ENCODE measurements around the gene IMPA2.

The IMPA2 gene

GRCh38 chr18:12031181-12031580, 49.9 kb downstream of the IMPA2 start:
- TF ChIP-seq CTCF (IDR thresholded peaks at IDR 0.05; ENCODE audit: low read depth, low read length): no peak

GRCh38 chr18:12031846-12032245, 50.5 kb downstream of the IMPA2 start:
- no peak overlapping the region for H3K4me3 ChIP-seq (ENCODE audit: low read depth, low read length)
- TF ChIP-seq CTCF (IDR thresholded peaks at IDR 0.05; ENCODE audit: low read depth, low read length): no peak

More at GRCh38 chr18:12031181-12031580, 49.9 kb downstream of the IMPA2 start:
- no peak overlapping the region for H3K4me3 ChIP-seq (ENCODE audit: low read depth, low read length)

GRCh38 chr18:12032786-12033642, 51.7 kb downstream of the IMPA2 start:
- no peak for TF ChIP-seq CTCF (IDR thresholded peaks at IDR 0.05; ENCODE audit: low read depth, low read length)

GRCh38 chr18:12033643-12034025, 52.3 kb downstream of the IMPA2 start:
- TF ChIP-seq CTCF (IDR thresholded peaks at IDR 0.05; ENCODE audit: low read depth, low read length): no peak
- H3K4me3 ChIP-seq (ENCODE audit: low read depth, low read length): no peak overlapping the region

More at GRCh38 chr18:12032786-12033642, 51.7 kb downstream of the IMPA2 start:
- no peak overlapping the region for H3K4me3 ChIP-seq (ENCODE audit: low read depth, low read length)

- TF ChIP-seq CTCF (IDR thresholded peaks at IDR 0.05; ENCODE audit: low read depth, low read length): no peak
- no peak overlapping the region for H3K4me3 ChIP-seq (ENCODE audit: low read depth, low read length)
Measured at GRCh38 chr18:12034241-12035100, 53.2 kb downstream of the IMPA2 start.

- TF ChIP-seq CTCF (IDR thresholded peaks at IDR 0.05; ENCODE audit: low read depth, low read length): no peak
- no peak overlapping the region for H3K4me3 ChIP-seq (ENCODE audit: low read depth, low read length)
Measured at GRCh38 chr18:12035481-12035880, 54.2 kb downstream of the IMPA2 start.
